Endothelial cell of umbilical vein (primary cell): Measurements from ENCODE around the gene CASP7. TPM values are rescaled to one million over a fixed set of nuclear protein-coding genes. Genes with fewer than 3 reads are reported as not detected.

ENCODE experiments used
- BruUV-seq: library from RNA; stranded (reverse); fragments of 400-500 nt; replicated peaks from 2 replicates; lab custom pipeline; 2021; lab: Mats Ljungman, UMichigan
- CTCF ChIA-PET: fragments of 300-600, 350-600 bp; sonication (Branson Sonifier 250); formaldehyde crosslinking; loops from one replicate; lab custom pipeline; 2021; ENCODE audit warnings: antibody characterized with exemption, inconsistent platforms; lab: Charles Lee
- POLR2A ChIA-PET: fragments of 300-600, 350-600 bp; sonication (Branson Sonifier 250); formaldehyde crosslinking; loops from one replicate; lab custom pipeline; 2021; ENCODE audit warnings: antibody characterized with exemption, inconsistent platforms; lab: Charles Lee
- DNase-seq: peaks from one replicate; pipeline ENCODE4 v3.0.0-alpha.2; 2011; ENCODE audit warnings: low read depth, low spot score
- FAIRE-seq: peaks from 2 replicates; lab custom pipeline; 2011; peaks lifted over from hg19 to GRCh38; lab: Jason Lieb, UNC
- H2AFZ ChIP-seq: 2 replicates; pipeline ENCODE4 v1.6.0; 2012; ENCODE audit warnings: low read depth, low read length, control low read depth, inconsistent platforms
- H3K27ac ChIP-seq: 2 replicates; pipeline ENCODE4 v1.5.1; 2011; ENCODE audit warnings: low read depth, mild to moderate bottlenecking, control low read depth, low read length, moderate library complexity; ENCODE audit not compliant: insufficient read depth
- H3K27me3 ChIP-seq, 2 experiments: 2 replicates each; pipeline versions ENCODE4 v1.6.0 to v1.6.1; 2011; ENCODE audit warnings: low read length in 2 of 2, mixed read lengths in 1 of 2; ENCODE audit not compliant: control insufficient read depth in 2 of 2, insufficient read depth in 2 of 2
- H3K36me3 ChIP-seq, 2 experiments: 2 replicates in 1 of 2; 3 replicates in 1 of 2; pipeline ENCODE4 v1.5.1; 2011; ENCODE audit warnings: low read length in 2 of 2, mild to moderate bottlenecking in 1 of 2, moderate library complexity in 1 of 2; ENCODE audit not compliant: control insufficient read depth in 2 of 2, insufficient read depth in 2 of 2; ENCODE audit errors: extremely low read depth in 1 of 2
- H3K4me1 ChIP-seq: 3 replicates; pipeline ENCODE4 v1.5.1; 2011; ENCODE audit warnings: mild to moderate bottlenecking, low read length; ENCODE audit not compliant: control insufficient read depth, insufficient read depth; ENCODE audit errors: extremely low read depth
- H3K4me2 ChIP-seq: 2 replicates; pipeline ENCODE4 v1.6.1; 2011; ENCODE audit warnings: low read length, control low read depth, mixed read lengths; ENCODE audit not compliant: insufficient read depth
- H3K4me3 ChIP-seq, 3 experiments: fragments of 200-600 bp in 1 of 3; sonication (generic), shearing (Covaris generic) in 1 of 3; replicated peaks in 1 of 3; 2 replicates each; pipeline ENCODE4 v1.5.1; 2011 to 2016; ENCODE audit warnings: control low read depth in 3 of 3, low read length in 3 of 3, mild to moderate bottlenecking in 2 of 3, inconsistent platforms in 1 of 3, low read depth in 1 of 3, moderate library complexity in 1 of 3; ENCODE audit not compliant: insufficient read depth in 1 of 3
- H3K79me2 ChIP-seq: 2 replicates; pipeline ENCODE4 v1.6.0; 2012; ENCODE audit warnings: low read length, inconsistent platforms; ENCODE audit not compliant: control insufficient read depth, insufficient read depth
- H3K9ac ChIP-seq: replicated peaks from 2 replicates; pipeline ENCODE3; 2011; ENCODE audit warnings: low read length, control low read depth; ENCODE audit not compliant: insufficient read depth; ENCODE audit errors: extremely low read depth
- H3K9me1 ChIP-seq: replicated peaks from 3 replicates; pipeline ENCODE4 v1.6.0; 2011; ENCODE audit warnings: mild to moderate bottlenecking, low read length; ENCODE audit not compliant: control insufficient read depth, insufficient read depth; ENCODE audit errors: extremely low read depth
- H3K9me3 ChIP-seq: replicated peaks from 2 replicates; pipeline ENCODE4 v1.5.1; 2012; ENCODE audit warnings: low read length, inconsistent platforms; ENCODE audit not compliant: control insufficient read depth, insufficient read depth
- H4K20me1 ChIP-seq: replicated peaks from 2 replicates; pipeline ENCODE3; 2011; ENCODE audit warnings: mild to moderate bottlenecking, low read length; ENCODE audit not compliant: control insufficient read depth, insufficient read depth; ENCODE audit errors: extremely low read depth
- CTCF ChIP-seq, 2 donors: IDR thresholded peaks; 1 replicate in 1 of 2; 2 replicates in 1 of 2; pipeline ENCODE4 v1.5.1; 2011; ENCODE audit warnings: low read length in 2 of 2, mild to moderate bottlenecking in 2 of 2, moderate library complexity in 2 of 2, control low read depth in 1 of 2, inconsistent platforms in 1 of 2, low read depth in 1 of 2; ENCODE audit not compliant: insufficient read depth in 1 of 2; ENCODE audit errors: extremely low read depth in 1 of 2
- EZH2 ChIP-seq: IDR thresholded peaks from 2 replicates; pipeline ENCODE4 v1.6.1; 2012; ENCODE audit warnings: borderline replicate concordance, low read depth, mild to moderate bottlenecking, moderate library complexity, low read length, inconsistent platforms; ENCODE audit not compliant: severe bottlenecking
- FOS ChIP-seq: IDR thresholded peaks from 2 replicates; pipeline ENCODE4 v1.6.1; 2011; ENCODE audit warnings: mild to moderate bottlenecking, low read length, moderate library complexity, borderline replicate concordance; ENCODE audit not compliant: insufficient read depth
- GATA2 ChIP-seq: IDR thresholded peaks from 2 replicates; pipeline ENCODE4 v1.7.0; 2011; ENCODE audit warnings: low read depth, mild to moderate bottlenecking, moderate library complexity, mixed read lengths, low read length; ENCODE audit not compliant: insufficient read length, insufficient read depth
- JUN ChIP-seq: IDR thresholded peaks from 2 replicates; pipeline ENCODE4 v1.6.1; 2011; ENCODE audit warnings: borderline replicate concordance, low read depth; ENCODE audit not compliant: insufficient read length, insufficient read depth
- MAX ChIP-seq: IDR thresholded peaks from 2 replicates; pipeline ENCODE4 v1.6.1; 2011; ENCODE audit not compliant: insufficient read depth, insufficient read length
- MYC ChIP-seq: IDR thresholded peaks from one replicate; pipeline ENCODE4 v1.6.1; 2011; ENCODE audit warnings: mild to moderate bottlenecking, low read depth, low read length
- POLR2A ChIP-seq: IDR thresholded peaks from 2 replicates; pipeline ENCODE4 v1.6.1; 2012; ENCODE audit warnings: low read depth, mild to moderate bottlenecking, control low read depth, low read length
- POLR2AphosphoS5 ChIP-seq: IDR thresholded peaks from 2 replicates; pipeline ENCODE4 v1.6.1; 2012; ENCODE audit warnings: low read depth, mild to moderate bottlenecking, control low read depth, low read length, moderate library complexity; ENCODE audit not compliant: insufficient read depth
- dilution Hi-C: fragments of 300-500 bp; cut with MboI; formaldehyde crosslinking; loops from one replicate; pipeline ENCODE4 v1.15.0; 2019; ENCODE audit warnings: low sequenced_read_pairs; ENCODE audit not compliant: extremely low pct_ligation_motif_present
- intact Hi-C: fragments of 100-400 bp; cut with micrococcal nuclease; formaldehyde crosslinking; loops from one replicate; pipeline ENCODE4 v1.10.0; 2022
- polyA plus RNA-seq, 4 experiments: library from polyadenylated mRNA; depleted of rRNA in 3 of 4; stranded (reverse) in 3 of 4; unstranded in 1 of 4; fragments of >200 nt; gene quantifications; 2 replicates each; pipeline versions ENCODE4 v1.2.1 to v1.2.3, GENCODE V29; 2011 to 2012; ENCODE audit warnings: missing spikeins in 1 of 4
- total RNA-seq: library from RNA; stranded (reverse); gene quantifications from 2 replicates; pipeline ENCODE4 v1.2.3, GENCODE V29; 2021

CASP7 gene
- total and polyA plus RNA-seq, 2 donors (not counting 3 experiments of a cell fraction or from before 2014, with no cell fraction given) = 14.6 to 54.3 TPM

DNA sequence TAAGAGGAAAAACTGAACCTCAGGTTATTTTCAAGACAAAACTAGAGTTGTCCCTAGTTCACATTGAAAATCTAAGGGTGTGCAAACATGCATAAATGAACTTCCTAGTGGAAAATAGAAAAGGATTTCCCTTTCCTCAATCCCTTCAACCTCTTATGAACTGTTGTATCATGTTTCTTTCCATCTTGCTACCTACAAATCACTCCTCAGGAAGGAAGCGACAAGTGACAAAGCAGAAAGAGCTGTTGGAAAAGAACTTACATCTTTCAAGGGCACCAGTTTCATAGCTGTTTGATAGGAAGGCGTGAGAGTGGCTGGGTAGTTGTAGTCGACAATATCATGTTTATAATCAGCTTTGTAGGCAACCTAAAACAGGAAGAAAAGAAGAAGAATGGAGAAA is 39.7 kb upstream of the CASP7 start:
- H3K9me1 ChIP-seq = no peaks in the 10 kb centered on the region
- H3K79me2 ChIP-seq = no peaks in the 10 kb centered on the region
- H3K4me1 ChIP-seq = no peaks in the 10 kb centered on the region
- no peaks in the 10 kb centered on the region for H3K9me3 ChIP-seq
- CTCF ChIA-PET = no interaction called here
- H3K9ac ChIP-seq = no peak overlapping the region
- no peak overlapping the region for H3K4me2 ChIP-seq
- TF ChIP-seq MYC = no peak
- no peak for TF ChIP-seq POLR2A
- TF ChIP-seq MAX = no peak
- no peak for TF ChIP-seq POLR2AphosphoS5
- TF ChIP-seq JUN = no peak
- TF ChIP-seq FOS = no peak
- no peak for TF ChIP-seq CTCF (IDR thresholded peaks at IDR 0.05; ENCODE audit: extremely low read depth in 1 of 2, insufficient read depth in 1 of 2, low read depth in 1 of 2, low read length in 2 of 2)
- TF ChIP-seq GATA2 = no peak
- no peak for TF ChIP-seq EZH2
- no TSS peak for BruUV-seq
- intact Hi-C loops (no loop called here), dilution Hi-C loops (no loop called here)
- DNase-seq (no peak), FAIRE-seq (no peak)
- POLR2A ChIA-PET = no interaction called here
- no peaks in the 10 kb centered on the region for H3K36me3 ChIP-seq
- no peak overlapping the region for H3K27ac ChIP-seq
- no peaks in the 10 kb centered on the region for H4K20me1 ChIP-seq
- H3K4me3 ChIP-seq = no peak overlapping the region
- peaks cover 2 to 3% of the 10 kb centered on the region in 2 experiments for H3K27me3 ChIP-seq
- no peak overlapping the region for H2AFZ ChIP-seq
